HG03066 (cell line): ENCODE data around the gene SEPTIN7.

Experiments
- ATAC-seq: cut with Tn5 transposase; IDR thresholded peaks from one replicate; pipeline ENCODE4 v1.9.1; 2021; ENCODE audit warnings: low read depth; ENCODE audit not compliant: unreplicated experiment

The SEPTIN7 gene

GRCh38 chr7:35826751-35827150, 25.9 kb downstream of the SEPTIN7 start:
- no peak for ATAC-seq

- ATAC-seq: no peak
Measured at GRCh38 chr7:35828817-35829216, 28.0 kb downstream of the SEPTIN7 start.

- ATAC-seq: no peak
Measured at GRCh38 chr7:35831208-35831607, 30.4 kb downstream of the SEPTIN7 start.

GRCh38 chr7:35839860-35840854, 39.3 kb downstream of the SEPTIN7 start:
- no peak for ATAC-seq

- no peak for ATAC-seq
Measured at GRCh38 chr7:35846816-35847412, 46.1 kb downstream of the SEPTIN7 start.

GRCh38 chr7:35848725-35849124, 47.9 kb downstream of the SEPTIN7 start:
- no peak for ATAC-seq

- ATAC-seq: no peak
Measured at GRCh38 chr7:35849158-35849831, 48.4 kb downstream of the SEPTIN7 start.

- no peak for ATAC-seq
Measured at GRCh38 chr7:35849954-35850353, 49.1 kb downstream of the SEPTIN7 start.
